Measurements from ENCODE around the gene TUBGCP6.

TUBGCP6 gene

DNA sequence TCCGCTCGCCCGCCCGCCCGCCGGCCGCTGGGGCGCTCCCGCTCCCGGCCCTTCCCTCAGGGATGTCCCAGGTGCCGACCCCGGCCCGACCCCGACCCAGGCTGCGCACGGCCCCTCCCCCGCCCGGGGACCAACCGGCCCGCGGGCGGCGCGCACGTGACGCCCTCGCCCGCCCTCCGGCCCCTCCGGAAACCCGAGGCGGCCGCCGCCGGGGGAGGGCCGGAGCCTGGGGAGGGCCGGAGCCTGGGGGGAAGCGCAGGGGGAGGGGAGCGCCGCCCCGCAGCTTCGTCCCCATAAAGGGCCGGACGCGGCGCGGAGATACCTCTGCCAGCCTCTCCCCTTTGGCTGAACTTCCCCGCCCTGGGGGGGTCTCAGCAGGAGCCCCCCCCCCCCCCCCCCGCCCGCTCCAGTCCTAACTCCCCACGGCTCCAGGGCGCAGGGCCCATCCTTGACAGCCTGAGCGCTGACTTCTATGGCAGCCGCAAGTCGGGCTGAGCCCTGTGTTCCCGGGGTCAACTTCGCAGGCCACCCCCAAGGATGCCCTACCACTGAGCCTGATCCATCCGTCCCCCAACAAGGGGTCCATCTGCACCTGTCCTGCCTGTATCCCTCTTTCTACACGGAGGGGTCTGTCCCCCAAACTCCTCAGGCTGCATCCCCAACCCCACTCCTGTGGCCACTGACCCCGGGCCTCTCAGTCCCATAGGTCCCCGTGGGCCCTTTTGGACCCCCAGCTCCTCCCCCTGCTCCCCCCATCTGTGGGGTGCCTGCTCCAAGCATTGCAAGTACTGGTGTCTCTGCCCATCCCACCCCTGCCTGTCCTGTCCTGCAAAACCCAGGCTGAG, 17.0 kb upstream of the TUBGCP6 start, which contains the start of gene MAPK12:
Gene MAPK12 (minus strand): TSS at position 69 of the 845 bp plus-strand sequence. CDS start 174 bp downstream, outside the sequence.
- no peak for DNase-seq

DNA sequence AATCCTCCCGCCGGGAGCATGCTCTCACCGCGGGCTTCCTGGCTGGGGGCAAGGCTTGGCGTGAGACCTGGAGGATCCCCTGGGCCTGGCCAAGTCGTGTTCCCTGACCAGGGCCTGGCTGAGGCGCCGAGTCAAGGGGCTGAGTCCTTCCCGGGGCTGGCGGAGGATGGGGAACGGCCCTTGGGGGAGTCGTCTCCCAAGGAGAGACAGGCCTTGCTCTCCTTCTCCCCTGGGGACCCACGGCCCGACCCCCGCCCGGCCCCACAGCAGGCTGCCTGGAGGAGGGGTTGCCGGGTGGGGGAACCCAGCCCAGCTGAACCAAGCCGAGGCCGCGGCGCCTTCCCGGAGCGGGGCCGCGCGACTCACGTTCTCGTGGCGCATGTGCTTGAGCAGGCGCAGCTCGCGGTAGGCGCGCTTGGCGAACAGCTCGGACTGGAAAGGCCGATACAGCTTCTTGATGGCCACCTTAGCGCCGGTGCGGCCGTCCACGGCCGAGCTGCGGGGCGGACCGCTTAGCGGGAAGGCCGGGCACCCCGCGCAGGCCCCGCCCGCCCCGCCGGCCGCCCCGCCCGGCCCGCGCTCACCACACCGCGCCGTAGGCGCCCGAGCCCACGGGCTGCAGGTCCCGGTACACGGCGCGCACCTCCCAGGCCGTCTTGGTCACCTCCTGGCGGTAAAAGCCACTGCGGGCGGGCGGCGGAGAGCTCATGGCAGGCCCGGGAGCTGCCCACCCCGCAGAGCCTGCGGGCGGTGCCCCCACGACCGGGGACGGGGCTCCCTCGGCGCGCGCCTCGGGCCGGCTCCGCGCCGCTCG, 16.2 kb upstream of the TUBGCP6 start:
- DNase-seq: no peak

DNA sequence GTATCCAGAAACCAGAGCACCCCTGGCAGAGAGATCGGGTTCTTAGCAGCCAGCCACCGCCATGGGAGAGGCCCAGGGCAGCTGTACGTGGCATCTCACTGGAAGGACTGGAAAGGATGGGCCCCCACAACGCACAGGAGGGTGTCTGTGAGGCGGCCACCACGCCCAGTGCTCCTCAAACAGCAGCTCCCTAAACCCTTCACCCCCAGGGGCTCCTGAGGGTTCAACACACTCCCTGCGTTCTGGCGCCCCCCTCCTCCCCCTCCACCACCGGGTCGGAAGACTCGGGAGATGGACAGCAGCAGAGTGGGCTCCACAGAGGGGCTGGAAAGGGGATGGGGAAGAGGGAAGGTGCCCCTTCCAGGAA, 15.6 kb upstream of the TUBGCP6 start:
- DNase-seq: no peak

DNA sequence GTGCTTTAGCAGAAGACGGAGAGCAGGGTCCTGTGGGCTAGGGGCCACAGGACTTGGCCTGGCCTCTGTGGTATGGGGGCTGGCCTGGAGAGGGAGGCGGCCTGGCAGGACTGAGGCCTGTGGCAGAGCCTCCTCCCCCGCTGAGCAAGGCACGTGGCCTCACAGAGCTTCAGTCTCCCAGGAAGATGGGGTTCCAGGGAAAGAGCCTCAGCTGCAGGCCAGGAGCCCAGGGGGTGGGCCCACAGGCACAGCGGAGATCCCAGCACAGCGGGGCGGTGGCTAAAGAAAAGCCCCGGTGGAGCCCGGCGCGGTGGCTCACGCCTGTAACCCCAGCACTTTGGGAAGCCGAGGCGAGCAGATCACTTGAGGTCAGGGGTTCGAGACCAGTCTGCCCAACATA, 14.5 kb upstream of the TUBGCP6 start:
- no peak for DNase-seq

DNA sequence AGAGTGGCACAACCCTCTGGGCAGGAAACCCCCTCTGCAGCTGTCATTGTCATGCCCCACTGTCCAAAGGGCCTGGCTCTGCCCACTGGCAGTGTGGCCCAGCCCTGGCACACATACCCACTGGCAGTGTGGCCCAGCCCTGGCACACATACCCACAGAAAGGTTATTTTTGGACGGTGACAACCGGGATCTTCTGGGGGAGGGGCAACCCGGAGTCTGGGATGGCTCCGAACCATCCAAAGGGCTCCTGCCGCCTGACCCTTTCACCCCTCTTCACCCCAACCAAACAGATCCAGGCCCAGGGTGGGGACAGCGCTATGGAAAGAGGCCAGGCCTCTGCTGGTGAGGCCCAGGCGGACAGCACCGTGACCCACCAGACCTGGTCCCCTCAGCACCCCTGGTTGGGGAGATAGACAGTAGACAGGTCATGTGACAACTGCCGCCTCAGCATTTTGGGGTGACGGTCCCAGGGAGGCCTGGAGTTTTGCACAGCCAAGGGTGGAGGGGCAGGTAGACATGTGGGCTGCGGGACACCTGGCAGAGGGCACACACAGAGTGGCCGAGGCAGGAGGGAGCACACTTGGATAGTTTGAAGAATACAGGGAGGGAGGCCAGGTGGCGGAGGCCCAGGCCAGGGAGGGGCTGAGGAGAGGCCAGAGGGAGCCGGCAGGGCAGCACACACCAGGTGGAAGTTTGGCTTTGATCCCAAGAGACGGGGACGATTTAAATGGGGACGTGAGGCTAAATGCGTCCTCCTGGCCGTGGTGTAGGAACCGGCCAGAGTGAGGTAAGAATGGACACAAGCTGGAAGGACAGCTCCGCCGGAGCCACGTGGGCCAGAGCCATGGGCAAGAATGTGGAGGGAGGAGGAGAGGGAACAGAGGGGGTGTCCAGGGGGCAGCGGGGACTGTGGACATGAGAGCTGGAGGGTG, 13.8 kb upstream of the TUBGCP6 start:
- DNase-seq: no peak

DNA sequence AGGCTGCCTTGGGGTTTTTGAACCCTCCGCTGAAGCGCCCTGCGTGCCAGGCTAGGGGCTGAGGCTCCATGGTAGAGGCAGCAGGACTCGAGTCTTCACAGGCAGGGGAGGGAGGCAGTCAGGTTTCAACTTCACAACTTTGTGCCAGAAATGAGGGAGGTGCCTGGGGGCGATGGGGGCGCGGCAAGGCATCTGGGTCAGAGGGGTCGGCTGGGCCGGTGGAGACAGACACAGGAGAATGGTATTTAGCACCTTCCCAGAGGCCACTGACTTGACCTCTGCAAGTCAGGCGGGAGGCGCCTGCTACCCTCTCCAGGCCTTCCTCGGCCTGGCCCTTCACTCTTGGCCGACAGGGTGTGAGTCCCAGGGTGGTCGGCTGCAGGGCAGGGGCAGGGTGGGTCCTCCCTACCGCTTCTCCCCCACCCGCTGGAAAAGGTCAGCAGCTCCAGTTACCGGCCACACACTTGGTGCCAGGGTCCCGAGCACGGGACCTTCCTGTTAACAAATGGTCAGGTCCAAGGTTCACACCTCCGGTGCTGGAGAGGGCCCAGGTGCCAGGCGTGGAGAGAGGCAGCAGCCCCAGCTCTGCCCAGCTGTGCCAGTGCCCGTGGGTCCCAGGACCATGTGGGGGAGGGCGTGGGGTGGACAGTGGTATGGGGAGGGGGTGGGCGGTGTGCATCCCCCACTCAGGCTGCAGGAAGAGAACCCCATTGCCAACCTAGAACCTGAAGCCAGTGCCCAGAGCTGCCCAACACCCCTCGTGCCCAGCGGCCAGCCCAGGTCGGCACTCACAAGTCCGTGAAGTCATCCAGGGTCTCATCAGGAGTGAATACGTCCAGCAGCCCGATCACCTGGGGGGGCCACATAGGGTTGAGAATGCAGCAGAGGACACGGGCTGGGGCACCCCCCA, 12.9 kb upstream of the TUBGCP6 start:
- DNase-seq: no peak

DNA sequence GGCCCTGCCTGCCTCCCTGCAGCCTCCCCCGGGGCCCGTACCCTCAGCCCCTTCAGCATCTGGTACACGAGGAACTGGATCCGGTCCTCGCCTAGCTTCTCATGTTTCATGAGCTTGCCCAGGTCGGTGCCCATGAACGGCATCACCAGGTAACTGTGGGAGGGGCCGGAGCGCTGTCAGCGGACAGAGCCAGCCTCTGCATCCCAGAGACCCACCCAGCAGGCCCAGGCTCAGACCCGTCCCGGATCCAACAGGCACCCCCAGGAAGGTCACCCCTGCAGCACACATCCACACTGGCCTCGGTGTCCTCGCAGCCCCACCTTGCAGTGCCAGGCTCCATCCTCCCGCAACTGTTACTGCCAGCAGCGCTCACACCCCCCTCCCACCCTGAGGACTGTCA, 12.2 kb upstream of the TUBGCP6 start:
- DNase-seq: no peak

DNA sequence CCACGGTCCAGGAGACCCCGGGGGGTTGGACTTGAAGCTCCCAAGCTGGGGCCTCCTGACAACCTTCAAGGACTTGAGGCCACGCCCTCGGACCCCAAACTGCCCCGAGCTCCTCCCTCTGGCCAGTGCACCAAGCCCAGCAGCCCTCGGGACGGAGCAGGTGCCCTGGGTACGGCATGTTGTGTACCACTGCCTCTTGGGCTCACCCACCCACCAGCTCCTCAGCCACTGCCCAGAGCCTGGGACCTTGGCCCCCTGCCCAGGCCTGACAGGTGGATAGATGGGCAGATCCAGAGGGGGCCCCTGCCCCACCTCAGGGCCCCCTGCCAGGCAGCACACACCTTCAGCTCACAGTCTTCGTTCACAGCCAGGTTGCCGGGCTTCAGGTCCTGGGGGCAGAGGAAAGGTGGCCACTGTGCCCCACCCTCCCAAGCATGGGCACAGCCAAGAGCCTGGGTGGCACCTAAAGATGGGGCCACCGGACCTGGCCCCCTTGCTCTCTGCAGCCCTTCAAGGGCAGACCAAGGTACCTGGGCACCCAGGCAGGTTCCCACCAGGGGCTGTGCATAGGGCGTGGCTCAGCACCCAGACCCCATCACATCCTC, 11.5 kb upstream of the TUBGCP6 start:
- no peak for DNase-seq

DNA sequence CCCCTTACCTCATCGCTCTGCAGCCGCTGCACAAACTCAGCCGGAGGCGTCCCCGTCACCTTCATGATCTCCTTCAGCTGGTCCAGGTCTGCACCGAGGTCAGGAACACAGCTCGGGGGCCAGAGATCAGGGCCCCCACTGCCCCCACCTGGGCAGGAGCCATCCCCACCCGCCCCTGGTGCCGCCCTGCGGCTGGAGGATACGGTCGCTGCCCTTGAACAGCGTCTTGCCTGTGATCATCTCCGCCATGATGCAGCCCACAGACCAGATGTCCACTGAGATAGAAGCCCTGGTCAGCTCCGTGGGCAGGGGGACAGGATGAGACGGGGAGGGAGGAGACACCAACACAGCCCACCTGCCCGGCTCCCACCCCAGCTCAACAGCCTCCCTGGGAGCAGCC, 10.8 kb upstream of the TUBGCP6 start:
- no peak for DNase-seq

DNA sequence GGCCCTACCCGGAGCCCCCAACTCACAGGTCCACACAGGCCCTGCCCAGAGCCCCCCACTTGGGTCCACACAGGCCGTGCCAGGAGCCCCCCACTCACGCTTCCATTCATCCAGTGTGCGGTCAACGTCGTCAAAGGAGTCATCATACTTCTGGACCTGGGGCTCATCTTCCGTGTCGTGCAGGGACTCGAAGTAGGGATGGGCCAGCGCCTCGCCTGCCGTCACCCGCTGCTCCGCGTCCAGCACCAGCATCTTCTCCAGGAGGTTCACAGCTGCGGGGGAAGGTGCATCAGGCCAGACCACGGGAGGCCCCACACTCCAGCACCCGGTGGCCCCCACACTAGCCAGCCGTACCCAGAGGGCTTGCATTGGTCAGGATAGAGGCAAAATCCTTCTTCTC, 10.3 kb upstream of the TUBGCP6 start:
- DNase-seq: no peak

DNA sequence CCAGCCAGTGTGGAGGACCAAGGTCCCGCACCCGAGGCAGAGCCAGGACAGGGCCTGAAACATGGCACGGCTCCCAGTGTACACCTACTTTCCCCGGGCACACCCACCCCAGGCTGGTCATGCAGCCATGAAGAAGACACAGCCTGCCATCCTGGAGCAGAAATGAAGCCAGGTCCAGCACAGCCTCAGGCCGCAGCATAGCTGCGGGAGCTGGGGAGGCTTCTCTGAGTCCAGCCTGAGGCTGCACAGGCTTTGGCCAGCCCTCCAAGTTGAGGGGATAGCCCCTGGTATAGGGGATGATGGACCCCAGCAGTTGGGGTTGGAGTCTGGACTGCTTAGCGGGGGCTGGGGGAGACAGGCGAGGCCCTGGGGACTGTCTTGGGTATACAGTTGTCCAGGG, 9.1 kb upstream of the TUBGCP6 start:
- no peak for DNase-seq

DNA sequence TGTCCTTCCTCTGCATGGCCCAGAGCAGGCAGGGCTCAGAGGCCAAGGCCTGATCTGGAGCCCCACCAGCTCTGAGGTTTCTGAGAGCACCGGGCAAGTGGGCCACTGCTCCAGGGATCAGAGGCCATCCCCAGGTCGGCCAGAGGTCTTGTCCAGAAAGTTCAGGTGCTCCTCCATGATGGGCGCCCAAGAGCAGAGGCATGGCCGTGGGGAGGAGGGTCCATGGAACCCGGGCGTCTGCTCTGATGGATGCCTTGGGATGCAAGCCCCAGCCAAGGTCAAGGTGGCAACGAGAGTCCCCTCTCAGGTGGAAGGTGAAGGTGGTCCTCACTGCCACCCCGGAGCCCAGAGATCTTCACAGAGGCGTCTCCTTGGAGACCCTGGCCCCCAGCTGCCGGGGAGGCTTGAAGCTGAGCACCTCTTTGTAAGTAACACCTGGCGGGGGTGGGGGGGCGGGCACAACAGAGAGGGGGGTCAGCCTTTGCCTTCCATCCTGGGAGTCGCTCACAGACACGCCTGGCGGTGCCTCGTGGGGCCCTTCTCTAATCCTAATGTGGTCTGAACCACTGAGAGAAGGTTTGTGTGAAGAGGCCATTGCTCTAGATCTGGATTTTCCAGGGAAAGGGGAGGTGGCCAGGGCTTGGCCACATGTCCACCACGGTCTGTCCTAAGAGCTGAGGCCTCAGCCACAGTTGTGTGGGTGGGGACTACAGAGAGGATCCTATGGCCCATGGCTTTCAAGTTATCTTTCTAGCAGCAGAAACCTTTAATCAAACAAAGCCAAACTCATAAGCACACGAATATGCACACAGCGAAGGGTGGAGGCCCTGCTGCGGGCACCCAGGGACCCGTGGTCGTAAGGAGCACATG, 8.5 kb upstream of the TUBGCP6 start:
- DNase-seq: no peak

DNA sequence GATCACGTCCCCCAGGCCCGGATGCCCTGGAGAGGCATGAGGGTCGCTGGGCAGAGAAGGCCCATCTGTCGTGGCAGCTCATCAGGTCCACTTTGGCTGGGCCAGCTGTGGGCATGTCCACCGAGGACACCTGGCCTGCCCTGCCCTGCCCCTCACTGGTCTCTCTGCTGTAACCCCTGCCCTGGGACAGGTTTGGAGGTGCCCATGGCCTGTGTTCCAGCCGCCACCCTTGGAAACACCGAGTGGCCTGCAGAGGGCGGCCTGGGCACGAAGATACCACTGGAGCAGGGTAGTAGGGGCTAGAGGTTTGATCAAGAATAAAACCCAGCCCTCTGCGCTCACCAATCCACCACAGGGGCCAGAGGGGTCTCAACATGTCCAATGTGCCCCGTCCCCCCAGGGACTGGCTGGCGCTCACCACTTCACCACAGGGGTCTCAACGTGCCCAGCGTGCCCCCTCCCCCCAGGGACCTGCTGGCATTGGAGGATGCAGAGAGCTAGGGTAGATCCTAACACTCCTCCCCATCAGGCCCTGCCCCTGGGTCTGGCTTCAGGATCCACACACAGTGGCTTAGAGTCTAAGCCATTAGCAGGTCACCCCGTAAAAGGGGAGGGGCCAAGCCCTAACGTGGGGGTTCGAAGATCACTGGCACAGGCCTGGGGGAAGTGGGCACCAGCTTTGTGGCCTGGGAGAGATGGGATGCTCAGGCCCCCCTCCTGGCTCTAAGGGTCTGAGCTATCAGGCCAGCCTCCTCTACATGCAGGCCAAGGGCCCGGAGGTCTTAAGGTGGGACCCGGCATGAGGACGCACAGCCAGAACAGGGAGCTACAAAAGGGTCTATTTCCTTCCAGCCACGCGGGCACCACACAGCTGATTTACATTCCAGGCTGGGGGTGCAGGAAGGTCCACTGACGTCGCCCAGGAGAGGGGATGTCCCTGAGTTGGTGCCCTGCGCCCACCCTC, 7.5 kb upstream of the TUBGCP6 start:
- DNase-seq: no peak

DNA sequence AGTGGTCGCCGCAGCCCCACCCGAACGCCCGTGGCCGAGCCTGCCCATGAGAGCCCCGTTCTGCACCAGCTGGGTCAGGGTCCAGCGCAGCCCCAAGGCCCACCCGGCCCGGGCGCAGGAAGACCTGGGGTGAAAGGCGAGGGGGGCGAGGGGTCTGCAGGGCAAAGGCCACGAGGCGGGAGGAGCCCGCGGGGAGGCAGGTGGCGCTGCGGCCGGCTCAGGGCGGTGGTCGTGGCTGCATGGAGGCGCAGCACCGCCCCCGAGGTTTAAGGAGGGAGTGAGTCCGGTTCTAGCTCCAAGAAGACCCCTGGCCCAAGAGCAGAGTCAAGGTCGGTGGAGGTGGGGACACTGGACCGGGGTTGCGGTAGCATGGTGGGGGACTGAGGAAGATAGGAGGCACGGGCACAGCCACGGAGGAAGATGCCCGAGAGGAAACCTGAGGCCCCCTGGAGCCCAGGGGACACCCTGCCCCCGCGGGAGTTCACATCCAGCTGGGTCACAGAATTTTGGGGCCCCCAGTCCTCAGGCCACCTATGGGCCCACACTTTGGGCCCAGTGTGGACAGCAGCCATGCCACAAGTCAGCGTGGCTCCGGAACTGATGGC, 6.8 kb upstream of the TUBGCP6 start:
- DNase-seq: no peak

DNA sequence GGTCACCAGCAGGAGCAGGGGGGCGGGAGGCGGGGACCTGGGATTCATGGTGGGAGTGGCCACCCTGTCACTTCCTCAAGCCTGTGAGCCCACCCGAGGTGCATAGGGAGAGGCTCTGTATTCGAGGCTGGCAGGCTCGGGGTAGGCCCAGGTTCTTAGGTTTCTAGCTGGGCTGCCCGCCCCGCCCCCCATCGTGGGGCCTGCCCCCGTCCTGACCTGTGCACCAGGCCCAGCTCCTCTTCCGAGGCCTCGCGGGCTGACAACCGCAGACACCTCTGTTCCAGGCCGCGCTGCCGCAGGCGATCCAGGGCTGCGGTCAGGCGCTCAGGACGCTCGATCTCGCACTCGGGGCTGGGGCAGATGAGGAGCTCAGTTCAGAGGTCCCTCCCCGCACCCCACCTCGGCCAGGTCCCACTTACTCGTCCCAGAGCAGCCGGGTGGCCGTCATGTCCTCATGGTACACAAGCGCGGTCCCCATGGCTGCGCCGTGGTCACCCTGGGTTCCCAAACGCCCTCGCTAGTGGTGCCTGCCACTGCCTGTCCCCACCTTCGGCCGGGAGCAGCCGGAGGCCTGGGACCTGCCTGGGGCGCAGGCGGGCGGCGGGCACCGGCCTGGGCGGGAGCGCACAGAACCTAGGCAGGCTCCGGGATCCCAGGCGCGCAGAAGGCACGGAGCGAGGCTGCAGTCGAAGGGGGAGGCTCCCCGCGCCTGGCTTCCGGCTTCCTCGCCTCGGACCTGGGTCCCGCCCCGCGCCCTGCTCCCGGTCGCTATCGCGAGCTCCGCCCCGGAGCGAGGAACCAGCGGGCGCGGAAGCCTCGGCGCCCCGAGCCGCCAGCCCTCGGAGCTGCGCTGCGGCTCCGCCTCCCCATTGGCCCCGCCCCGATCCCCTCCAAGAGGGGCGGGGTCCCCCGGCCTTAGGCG, 6.0 kb upstream of the TUBGCP6 start, which contains the start of gene HDAC10:
Gene HDAC10 (minus strand): TSS at position 711 of the 922 bp plus-strand sequence. CDS start 233 bp downstream, at position 478.
- no peak for DNase-seq

DNA sequence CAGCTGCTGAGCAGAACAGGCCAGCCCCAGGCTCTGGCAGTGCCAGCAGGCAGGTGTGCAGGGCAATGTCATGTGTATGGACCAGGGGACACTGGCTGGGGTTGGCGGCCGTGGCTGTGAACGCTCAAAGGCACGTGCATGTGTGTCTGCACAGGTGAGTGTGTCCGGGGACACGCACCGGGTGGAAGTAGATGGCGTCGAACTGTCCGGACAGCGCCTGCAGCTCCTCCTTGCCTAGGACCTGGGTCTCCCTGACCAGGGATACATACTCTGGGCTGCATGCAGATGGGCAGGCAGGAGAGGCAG, 5.4 kb upstream of the TUBGCP6 start:
- DNase-seq: no peak

Measured in T1000 (cell line).